PC-3 (cell line): ENCODE results near the gene HOXA9. TPM values are rescaled to one million over a fixed set of nuclear protein-coding genes. Genes with fewer than 3 reads are reported as not detected.

ENCODE experiments used
- ATAC-seq: fragments of 200-7000 bp; cut with Tn5 transposase; 2 replicates; pipeline ENCODE4 v1.9.1; 2020; ENCODE audit warnings: mild to moderate bottlenecking, moderate library complexity
- BruUV-seq: library from RNA; stranded (reverse); fragments of 400-500 nt; replicated peaks from 2 replicates; lab custom pipeline; 2021; lab: Mats Ljungman, UMichigan
- CTCF ChIA-PET: fragments of 300-600 bp; sonication (Branson Sonifier 250); formaldehyde crosslinking; loops from one replicate; lab custom pipeline; 2022; ENCODE audit warnings: antibody characterized with exemption; lab: Charles Lee
- POLR2A ChIA-PET: fragments of 300-600 bp; sonication (Branson Sonifier 250); formaldehyde crosslinking; loops from one replicate; lab custom pipeline; 2022; ENCODE audit warnings: antibody characterized with exemption; ENCODE audit not compliant: unreplicated experiment; lab: Charles Lee
- DNase-seq: peaks from one replicate; pipeline ENCODE4 v3.0.0-alpha.2; 2015
- H2AFZ ChIP-seq: fragments of 300-600 bp; sonication (generic); 2 replicates; pipeline ENCODE4 v1.6.0; 2016; ENCODE audit warnings: antibody characterized with exemption, low read length
- H3F3A ChIP-seq: fragments of 300-600 bp; sonication (generic); one replicate; pipeline ENCODE4 v1.6.0; 2017; ENCODE audit warnings: antibody characterized with exemption, low read length, control low read depth, mild to moderate bottlenecking; ENCODE audit not compliant: unreplicated experiment
- H3K27ac ChIP-seq: fragments of 300-600 bp; sonication (generic); 2 replicates; pipeline ENCODE4 v1.5.1; 2016; ENCODE audit warnings: mild to moderate bottlenecking, low read length
- H3K27me3 ChIP-seq: fragments of 300-600 bp; sonication (generic); 2 replicates; pipeline ENCODE4 v1.6.1; 2016; ENCODE audit warnings: low read length, mixed read lengths
- H3K36me3 ChIP-seq: fragments of 300-600 bp; sonication (generic); 2 replicates; pipeline ENCODE4 v1.6.1; 2016; ENCODE audit warnings: low read depth, mixed run types, low read length, mixed read lengths
- H3K4me1 ChIP-seq: fragments of 300-600 bp; sonication (generic); 2 replicates; pipeline ENCODE4 v1.5.1; 2016; ENCODE audit warnings: low read length; ENCODE audit not compliant: insufficient read depth
- H3K4me2 ChIP-seq: fragments of 300-600 bp; sonication (generic); 2 replicates; pipeline ENCODE4 v1.6.0; 2016; ENCODE audit warnings: low read length
- H3K4me3 ChIP-seq: fragments of 300-600 bp; sonication (generic); 2 replicates; pipeline ENCODE4 v1.5.1; 2016; ENCODE audit warnings: mild to moderate bottlenecking, low read length, mixed read lengths
- H3K79me2 ChIP-seq: fragments of 300-600 bp; sonication (generic); 2 replicates; pipeline ENCODE4 v1.6.1; 2017; ENCODE audit warnings: low read length, mixed read lengths
- H3K9ac ChIP-seq: fragments of 300-600 bp; sonication (generic); 2 replicates; pipeline ENCODE4 v1.6.0; 2016; ENCODE audit warnings: mild to moderate bottlenecking, low read length
- H3K9me2 ChIP-seq: fragments of 300-600 bp; sonication (generic); replicated peaks from 2 replicates; pipeline ENCODE4 v1.6.1; 2016; ENCODE audit warnings: mixed run types, low read length, mixed read lengths
- H3K9me3 ChIP-seq: fragments of 300-600 bp; sonication (generic); 2 replicates; pipeline ENCODE4 v1.6.1; 2016; ENCODE audit warnings: low read length, mixed read lengths
- H4K20me1 ChIP-seq: fragments of 300-600 bp; sonication (generic); 2 replicates; pipeline ENCODE4 v1.6.1; 2016; ENCODE audit warnings: low read length, mixed read lengths
- EZH2 ChIP-seq: fragments of 300-600 bp; sonication (generic); IDR thresholded peaks from one replicate; pipeline ENCODE4 v1.6.1; 2017; ENCODE audit warnings: antibody characterized with exemption, mild to moderate bottlenecking, low read length; ENCODE audit not compliant: unreplicated experiment
- EZH2phosphoT487 ChIP-seq: fragments of 300-600 bp; sonication (generic); IDR thresholded peaks from 2 replicates; pipeline ENCODE4 v1.6.1; 2018; ENCODE audit warnings: mild to moderate bottlenecking, antibody characterized with exemption, low read length, borderline replicate concordance
- intact Hi-C: fragments of 100-400 bp; cut with micrococcal nuclease; formaldehyde crosslinking; loops from 2 replicates; pipeline ENCODE4 v1.9.0; 2023
- total RNA-seq: library from RNA; depleted of rRNA; stranded (reverse); fragments of >200 nt; gene quantifications from 2 replicates; pipeline ENCODE4 v1.2.3, GENCODE V29; 2014
- TF ChIP-seq, protein P1 (sequence below): fragments of 300-600 bp; sonication (generic); conservative IDR thresholded peaks from 2 replicates; pipeline ENCODE4 v1.5.1; 2017; ENCODE audit warnings: antibody characterized with exemption, low read depth, mild to moderate bottlenecking, low read length

HOXA9 gene
- total RNA-seq, 1 experiment from 2014 or later = 69.0 TPM

DNA sequence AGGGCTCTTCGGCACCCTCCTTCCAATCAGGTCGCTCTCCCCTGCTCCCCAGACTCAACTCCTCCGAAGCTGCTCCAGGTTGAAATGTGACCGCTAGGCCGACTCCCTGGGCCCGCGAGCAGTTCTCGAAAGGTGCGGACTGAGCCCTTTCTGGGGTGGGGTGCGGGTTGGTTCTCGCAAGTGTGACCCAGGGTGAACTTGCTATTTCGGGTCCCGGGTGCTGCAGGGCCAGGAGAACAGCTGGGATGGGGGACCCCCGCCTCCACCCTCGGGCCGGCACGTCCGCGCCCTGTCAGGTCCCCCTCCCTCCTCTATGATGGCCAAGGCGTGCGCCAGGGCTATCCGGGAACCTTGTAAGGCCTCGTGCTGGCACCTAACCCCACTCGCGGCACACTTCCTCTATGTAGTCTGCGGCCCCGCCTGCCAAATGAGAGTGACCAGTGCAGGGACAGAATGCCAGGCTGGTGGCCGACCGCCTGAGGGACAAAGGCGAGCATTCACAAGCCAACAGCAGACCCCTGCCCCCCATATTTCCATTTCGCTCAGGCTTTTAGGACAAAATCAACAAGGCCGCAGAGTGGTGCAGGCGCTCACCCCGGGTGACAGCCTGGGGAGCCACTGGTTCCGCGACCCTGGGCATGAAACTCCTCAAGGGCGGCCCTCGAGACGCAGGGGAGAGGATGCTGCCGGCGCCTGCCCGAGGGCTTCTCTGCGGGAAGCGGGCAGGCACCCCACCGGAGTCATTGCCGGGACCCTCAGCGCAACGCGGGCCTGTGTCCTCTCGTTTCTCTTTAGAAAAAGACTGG is 48.3 kb upstream of the HOXA9 start:
- DNase-seq = no peak
- Histone ChIP-seq H3K9ac (no peak overlapping the region), H3K4me1 (peaks cover 13% of the 10 kb centered on the region), H4K20me1 (no peaks in the 10 kb centered on the region), H2AFZ (no peak overlapping the region), H3K4me2 (no peak overlapping the region), H3K9me2 (no peaks in the 10 kb centered on the region), H3K4me3 (no peak overlapping the region), H3F3A (no peaks in the 10 kb centered on the region), H3K36me3 (no peaks in the 10 kb centered on the region), H3K27me3 (no peaks in the 10 kb centered on the region), H3K9me3 (no peaks in the 10 kb centered on the region), H3K27ac (no peak overlapping the region), H3K79me2 (no peaks in the 10 kb centered on the region)
- ATAC-seq = no peak
- intact Hi-C loops = no loop called here
- POLR2A ChIA-PET = no interaction called here
- CTCF ChIA-PET = no interaction called here
- BruUV-seq = no TSS peak
- TF ChIP-seq EZH2 = no peak

DNA sequence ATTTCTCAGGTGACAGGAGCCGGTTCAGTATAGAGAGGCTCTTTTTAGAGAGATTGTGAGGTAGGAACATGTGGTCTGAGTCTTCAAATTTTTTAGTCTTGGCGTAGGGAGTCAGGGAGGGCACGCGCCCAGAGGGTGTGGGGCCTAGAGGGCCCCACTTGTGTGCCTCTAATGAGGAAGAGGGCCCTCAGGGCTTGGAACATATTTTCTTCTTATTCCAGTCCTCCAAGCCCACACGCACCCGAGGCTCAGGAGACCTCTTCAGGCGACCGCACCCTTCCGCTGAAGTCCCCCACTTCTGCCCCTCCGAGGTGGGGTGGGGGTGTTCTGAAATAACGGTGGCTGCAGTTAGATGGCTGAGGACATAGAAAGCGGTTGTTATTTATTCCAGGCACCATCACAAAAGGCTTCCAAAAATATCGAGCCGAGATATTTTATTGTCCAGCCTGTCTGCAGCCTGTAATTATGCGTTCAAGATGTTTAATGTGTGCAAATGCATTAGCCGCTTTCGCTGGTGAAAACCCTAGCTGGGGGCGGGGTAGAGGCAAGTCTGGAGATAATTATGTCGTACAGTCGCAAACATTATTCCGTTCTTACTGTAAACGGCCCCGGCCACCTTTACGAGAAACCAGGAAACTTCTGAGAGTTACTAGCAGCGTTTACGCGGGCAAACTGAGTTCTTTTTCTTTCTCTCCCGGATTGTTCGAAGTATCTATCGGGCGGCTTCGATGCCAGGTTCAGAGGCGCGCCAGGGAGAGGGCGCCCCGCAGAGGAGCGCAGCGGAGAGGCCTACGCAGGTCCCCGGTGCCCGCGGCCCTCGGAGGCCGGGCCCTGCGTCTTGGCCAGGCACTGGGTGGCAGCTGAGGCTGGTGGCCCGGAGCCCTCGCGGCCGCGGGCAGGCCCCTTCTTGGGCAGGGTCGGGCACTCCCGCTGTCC is 47.4 kb upstream of the HOXA9 start:
- Histone ChIP-seq H3K79me2 (peaks cover 6% of the 10 kb centered on the region), H3K36me3 (no peaks in the 10 kb centered on the region), H3K27me3 (no peaks in the 10 kb centered on the region), H3K4me3 (no peak overlapping the region), H3K9me2 (no peaks in the 10 kb centered on the region), H4K20me1 (no peaks in the 10 kb centered on the region), H3K4me1 (peaks cover 21% of the 10 kb centered on the region), H2AFZ (no peak overlapping the region), H3K9me3 (no peaks in the 10 kb centered on the region), H3K9ac (no peak overlapping the region), H3K27ac (no peak overlapping the region), H3F3A (no peaks in the 10 kb centered on the region), H3K4me2 (no peak overlapping the region)
- no TSS peak for BruUV-seq
- ATAC-seq (no peak), DNase-seq (no peak)
- ChIA-PET POLR2A (no interaction called here), CTCF (no interaction called here)
- TF ChIP-seq EZH2phosphoT487 (no peak), EZH2 (no peak)
- TF ChIP-seq, protein P1, sequence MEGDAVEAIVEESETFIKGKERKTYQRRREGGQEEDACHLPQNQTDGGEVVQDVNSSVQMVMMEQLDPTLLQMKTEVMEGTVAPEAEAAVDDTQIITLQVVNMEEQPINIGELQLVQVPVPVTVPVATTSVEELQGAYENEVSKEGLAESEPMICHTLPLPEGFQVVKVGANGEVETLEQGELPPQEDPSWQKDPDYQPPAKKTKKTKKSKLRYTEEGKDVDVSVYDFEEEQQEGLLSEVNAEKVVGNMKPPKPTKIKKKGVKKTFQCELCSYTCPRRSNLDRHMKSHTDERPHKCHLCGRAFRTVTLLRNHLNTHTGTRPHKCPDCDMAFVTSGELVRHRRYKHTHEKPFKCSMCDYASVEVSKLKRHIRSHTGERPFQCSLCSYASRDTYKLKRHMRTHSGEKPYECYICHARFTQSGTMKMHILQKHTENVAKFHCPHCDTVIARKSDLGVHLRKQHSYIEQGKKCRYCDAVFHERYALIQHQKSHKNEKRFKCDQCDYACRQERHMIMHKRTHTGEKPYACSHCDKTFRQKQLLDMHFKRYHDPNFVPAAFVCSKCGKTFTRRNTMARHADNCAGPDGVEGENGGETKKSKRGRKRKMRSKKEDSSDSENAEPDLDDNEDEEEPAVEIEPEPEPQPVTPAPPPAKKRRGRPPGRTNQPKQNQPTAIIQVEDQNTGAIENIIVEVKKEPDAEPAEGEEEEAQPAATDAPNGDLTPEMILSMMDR = no peak
- intact Hi-C loops = no loop called here

DNA sequence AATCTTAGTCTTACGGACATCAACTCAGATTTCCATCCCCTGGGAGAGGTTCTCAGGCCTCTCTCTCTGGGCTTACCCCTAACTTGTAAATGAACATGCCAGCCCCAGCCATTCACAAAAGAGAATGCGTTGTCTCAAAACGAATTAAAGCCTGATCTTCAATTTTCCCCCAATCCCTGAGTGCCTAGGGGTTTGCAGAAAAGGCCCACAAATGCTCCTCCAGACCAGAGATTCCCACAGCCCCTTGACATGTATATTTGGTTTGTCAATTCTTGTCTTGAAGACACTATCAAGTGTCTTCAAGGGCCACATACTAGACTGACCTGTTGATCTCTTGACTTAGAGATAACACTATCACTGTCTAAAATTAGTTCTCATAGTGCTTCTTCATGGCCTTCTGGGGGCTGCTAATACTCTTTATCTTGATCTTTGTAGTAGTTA is 46.4 kb upstream of the HOXA9 start:
- DNase-seq = no peak
- no peak for ATAC-seq
- Histone ChIP-seq H3K79me2 (peaks cover 16% of the 10 kb centered on the region), H3K9ac (no peak overlapping the region), H3K36me3 (no peaks in the 10 kb centered on the region), H3K9me2 (no peaks in the 10 kb centered on the region), H3K4me3 (no peak overlapping the region), H4K20me1 (no peaks in the 10 kb centered on the region), H3K9me3 (no peaks in the 10 kb centered on the region), H3K27ac (no peak overlapping the region), H2AFZ (no peak overlapping the region), H3K27me3 (no peaks in the 10 kb centered on the region), H3F3A (no peaks in the 10 kb centered on the region), H3K4me2 (no peak overlapping the region), H3K4me1 (peaks cover 31% of the 10 kb centered on the region)
- CTCF ChIA-PET = interaction anchor here (1.0 kb wide), 1 partner anchor 394 kb away, joined by 7 read pairs; no protein-coding TSS in a partner anchor
- BruUV-seq = no TSS peak
- intact Hi-C loops = no loop called here
- TF ChIP-seq, protein P1 = no peak
- TF ChIP-seq EZH2phosphoT487 (no peak), EZH2 (no peak)
- POLR2A ChIA-PET = no interaction called here
